ENCODE results near the gene CFAP52.
"Not testable (repeated sequence)": the region's sequence is repeated elsewhere in the genome, so short reads cannot be mapped to it uniquely, and the experiment has no call there.

- TF ChIP-seq CTCF (conservative IDR thresholded peaks at IDR 0.05); ZFX (IDR thresholded peaks at IDR 0.05): not testable (repeated sequence)
Observed at GRCh38 chr17:9607058-9607457, 30.6 kb downstream of the CFAP52 start.

All from C4-2B (cell line).